A549 (cell line): ENCODE results near the gene CPE.

ENCODE experiments used
- BHLHE40 ChIP-seq: IDR thresholded peaks from 2 replicates; pipeline ENCODE4 v1.6.1; 2012; ENCODE audit warnings: low read depth, low read length, inconsistent platforms
- CTCF ChIP-seq: fragments of >200 bp; sonication (Bioruptor Twin); formaldehyde crosslinking; IDR thresholded peaks from 3 replicates; pipeline ENCODE4 v1.5.1; 2016
- E2F6 ChIP-seq: IDR thresholded peaks from 2 replicates; pipeline ENCODE4 v1.6.1; 2012; ENCODE audit warnings: low read depth, borderline replicate concordance
- EP300 ChIP-seq, 2 experiments: fragments of >200 bp; sonication (Bioruptor Twin); formaldehyde crosslinking; IDR thresholded peaks; 2 replicates in 1 of 2; 3 replicates in 1 of 2; pipeline ENCODE4 v1.6.1; 2016 to 2017
- FOSL2 ChIP-seq, 2 experiments: fragments of 450-650 bp in 1 of 2; fragments of >200 bp in 1 of 2; sonication (Bioruptor Twin) in 1 of 2; formaldehyde crosslinking; IDR thresholded peaks; 2 replicates each; pipeline versions ENCODE4 v1.5.0 to v1.6.1; 2016 to 2020; ENCODE audit warnings: mild to moderate bottlenecking in 1 of 2, moderate library complexity in 1 of 2
- JUN ChIP-seq, 2 experiments: fragments of >200 bp; sonication (Bioruptor Twin); formaldehyde crosslinking; IDR thresholded peaks; 2 replicates in 1 of 2; 3 replicates in 1 of 2; pipeline ENCODE4 v1.6.1; 2016 to 2017
- MAZ ChIP-seq: fragments of 150-350 bp; IDR thresholded peaks from 2 replicates; pipeline ENCODE4 v1.6.1; 2014; ENCODE audit warnings: antibody characterized with exemption, low read depth, low read length, borderline replicate concordance
- POLR2A ChIP-seq: IDR thresholded peaks from 2 replicates; pipeline ENCODE4 v1.6.1; 2012; ENCODE audit warnings: mild to moderate bottlenecking, low read length
- RAD21 ChIP-seq, 2 experiments: fragments of >200 bp in 1 of 2; sonication (Bioruptor Twin) in 1 of 2; formaldehyde crosslinking in 1 of 2; IDR thresholded peaks in 1 of 2; conservative IDR thresholded peaks in 1 of 2; 2 replicates in 1 of 2; 3 replicates in 1 of 2; pipeline ENCODE4 v1.6.1; 2012 to 2018; ENCODE audit warnings: inconsistent platforms in 1 of 2
- RCOR1 ChIP-seq: fragments of 150-350 bp; IDR thresholded peaks from 2 replicates; pipeline ENCODE4 v1.6.1; 2014; ENCODE audit warnings: antibody characterized with exemption, low read length, low read depth
- SMC3 ChIP-seq: fragments of >200 bp; sonication (Bioruptor Twin); formaldehyde crosslinking; IDR thresholded peaks from 3 replicates; pipeline ENCODE4 v1.6.1; 2018; ENCODE audit warnings: inconsistent platforms
- TF ChIP-seq, protein P1 (sequence below): fragments of >200 bp; sonication (Bioruptor Twin); formaldehyde crosslinking; IDR thresholded peaks from 3 replicates; pipeline ENCODE4 v1.6.1; 2016

DNA sequence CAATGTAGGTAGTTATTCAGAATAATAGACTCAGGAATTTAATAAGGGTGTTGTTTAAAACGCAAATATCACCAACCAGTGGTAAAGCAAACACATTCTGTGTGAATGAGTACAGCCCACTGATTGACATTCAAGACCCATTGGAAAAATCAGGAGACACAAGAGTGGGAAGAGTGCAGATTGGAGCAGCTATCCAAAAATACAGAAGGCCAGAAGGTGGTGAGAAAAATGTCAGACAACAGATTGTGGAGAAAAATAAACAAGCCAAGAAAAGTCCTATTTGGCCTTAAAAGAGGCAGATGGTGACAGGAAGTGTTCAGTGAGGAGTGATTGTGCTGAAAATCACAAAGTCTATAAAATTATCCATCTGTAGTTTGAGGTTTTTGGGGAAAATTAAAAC is 39.3 kb downstream of the CPE start:
- TF ChIP-seq RAD21 (conservative IDR thresholded peaks at IDR 0.05 in 1 of 2, IDR thresholded peaks at IDR 0.05 in 1 of 2) = no peak
- TF ChIP-seq CTCF = no peak
- TF ChIP-seq BHLHE40 = no peak
- TF ChIP-seq MAZ = no peak
- no peak for TF ChIP-seq E2F6
- no peak for TF ChIP-seq POLR2A
- TF ChIP-seq, protein P1, sequence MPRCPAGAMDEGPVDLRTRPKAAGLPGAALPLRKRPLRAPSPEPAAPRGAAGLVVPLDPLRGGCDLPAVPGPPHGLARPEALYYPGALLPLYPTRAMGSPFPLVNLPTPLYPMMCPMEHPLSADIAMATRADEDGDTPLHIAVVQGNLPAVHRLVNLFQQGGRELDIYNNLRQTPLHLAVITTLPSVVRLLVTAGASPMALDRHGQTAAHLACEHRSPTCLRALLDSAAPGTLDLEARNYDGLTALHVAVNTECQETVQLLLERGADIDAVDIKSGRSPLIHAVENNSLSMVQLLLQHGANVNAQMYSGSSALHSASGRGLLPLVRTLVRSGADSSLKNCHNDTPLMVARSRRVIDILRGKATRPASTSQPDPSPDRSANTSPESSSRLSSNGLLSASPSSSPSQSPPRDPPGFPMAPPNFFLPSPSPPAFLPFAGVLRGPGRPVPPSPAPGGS = no peak
- no peak for TF ChIP-seq FOSL2 (IDR thresholded peaks at IDR 0.05)
- TF ChIP-seq FOSL2 (CRISPR knock-in tag; IDR thresholded peaks at IDR 0.05) = no peak
- TF ChIP-seq SMC3 = no peak
- no peak for TF ChIP-seq RCOR1
- TF ChIP-seq JUN (IDR thresholded peaks at IDR 0.05) = no peak
- no peak for TF ChIP-seq EP300 (IDR thresholded peaks at IDR 0.05)
